HEK293 (cell line): ENCODE data around the gene CC2D1A.

Experiments used
- CTCF ChIA-PET: fragments of 350-600 bp; formaldehyde crosslinking; extraction: SDS; loops from one replicate; lab custom pipeline; 2021; ENCODE audit warnings: antibody characterized with exemption; lab: Yijun Ruan, JAX
- POLR2A ChIA-PET: fragments of 300-600 bp; formaldehyde crosslinking; extraction: SDS; loops from one replicate; lab custom pipeline; 2020; ENCODE audit warnings: antibody characterized with exemption, inconsistent platforms; lab: Yijun Ruan, JAX
- H3K27ac ChIP-seq: fragments of 200-500 bp; sonication (Bioruptor generic); 2 replicates; pipeline ENCODE4 v1.5.1; 2014; ENCODE audit warnings: low read depth, low read length, control low read depth, inconsistent platforms; ENCODE audit errors: extremely low read depth
- H3K36me3 ChIP-seq, 2 experiments: fragments of 200-500 bp in 1 of 2; sonication (Bioruptor generic) in 1 of 2; 1 replicate in 1 of 2; 2 replicates in 1 of 2; pipeline ENCODE4 v1.5.1; 2014 to 2017; ENCODE audit warnings: inconsistent platforms in 2 of 2, low read length in 2 of 2; ENCODE audit not compliant: control insufficient read depth in 2 of 2, insufficient read depth in 1 of 2
- H3K4me1 ChIP-seq: fragments of 200-500 bp; sonication (Bioruptor generic); 2 replicates; pipeline ENCODE4 v1.5.1; 2014; ENCODE audit warnings: mild to moderate bottlenecking, low read length, inconsistent platforms; ENCODE audit not compliant: control insufficient read depth, insufficient read depth
- H3K4me3 ChIP-seq: 2 replicates; pipeline ENCODE4 v1.5.1; 2011; ENCODE audit warnings: low read depth, mild to moderate bottlenecking, control low read depth, low read length, moderate library complexity
- H3K9me3 ChIP-seq: fragments of 200-500 bp; sonication (Bioruptor generic); 2 replicates; pipeline ENCODE4 v1.5.1; 2014; ENCODE audit warnings: low read depth, low read length, inconsistent platforms; ENCODE audit not compliant: control insufficient read depth, insufficient read depth
- KLF9 ChIP-seq: fragments of 450-650 bp; formaldehyde crosslinking; IDR thresholded peaks from 2 replicates; pipeline ENCODE4 v1.5.1; 2016; ENCODE audit warnings: missing biosample characterization, missing genetic modification characterization, low read depth
- PRDM2 ChIP-seq: fragments of 450-650 bp; formaldehyde crosslinking; IDR thresholded peaks from 2 replicates; pipeline ENCODE4 v1.5.1; 2016; ENCODE audit warnings: missing biosample characterization, missing genetic modification characterization, borderline replicate concordance
- TCF7L2 ChIP-seq: IDR thresholded peaks from 2 replicates; pipeline ENCODE4 v1.6.1; 2011; ENCODE audit warnings: low read depth, mild to moderate bottlenecking, inconsistent platforms, low read length, moderate library complexity, borderline replicate concordance
- ZFP3 ChIP-seq: fragments of 450-650 bp; formaldehyde crosslinking; IDR thresholded peaks from 2 replicates; pipeline ENCODE4 v1.5.1; 2016; ENCODE audit warnings: low read depth, missing biosample characterization, missing genetic modification characterization
- ZFP69B ChIP-seq: fragments of 450-650 bp; formaldehyde crosslinking; IDR thresholded peaks from 2 replicates; pipeline ENCODE4 v1.5.1; 2016; ENCODE audit warnings: missing biosample characterization, missing genetic modification characterization
- ZIC2 ChIP-seq: fragments of 450-650 bp; formaldehyde crosslinking; IDR thresholded peaks from 2 replicates; pipeline ENCODE4 v1.5.1; 2016; ENCODE audit warnings: missing biosample characterization, missing genetic modification characterization
- ZNF324 ChIP-seq: fragments of 450-650 bp; formaldehyde crosslinking; IDR thresholded peaks from 2 replicates; pipeline ENCODE4 v1.5.1; 2016; ENCODE audit warnings: missing biosample characterization, missing genetic modification characterization
- ZNF623 ChIP-seq: fragments of 450-650 bp; formaldehyde crosslinking; IDR thresholded peaks from 2 replicates; pipeline ENCODE4 v1.5.1; 2016; ENCODE audit warnings: missing biosample characterization, missing genetic modification characterization
- ZNF654 ChIP-seq: fragments of 450-650 bp; formaldehyde crosslinking; IDR thresholded peaks from 2 replicates; pipeline ENCODE4 v1.5.1; 2016; ENCODE audit warnings: low read depth, missing biosample characterization, missing genetic modification characterization
- ZNF843 ChIP-seq: fragments of 450-650 bp; formaldehyde crosslinking; IDR thresholded peaks from 2 replicates; pipeline ENCODE4 v1.5.1; 2016; ENCODE audit warnings: missing biosample characterization, missing genetic modification characterization
- ZSCAN18 ChIP-seq: fragments of 450-650 bp; formaldehyde crosslinking; IDR thresholded peaks from 2 replicates; pipeline ENCODE4 v1.5.1; 2016; ENCODE audit warnings: missing biosample characterization, missing genetic modification characterization
- TF ChIP-seq, protein P1 (sequence below): fragments of 450-650 bp; formaldehyde crosslinking; IDR thresholded peaks from 2 replicates; pipeline ENCODE4 v1.5.1; 2017; ENCODE audit warnings: missing biosample characterization, missing genetic modification characterization
- TF ChIP-seq, protein P2 (sequence below): fragments of 450-650 bp; formaldehyde crosslinking; IDR thresholded peaks from 2 replicates; pipeline ENCODE4 v1.5.1; 2016; ENCODE audit warnings: missing biosample characterization, missing genetic modification characterization, borderline replicate concordance
- TF ChIP-seq, protein P3 (sequence below): fragments of 450-650 bp; formaldehyde crosslinking; IDR thresholded peaks from 2 replicates; pipeline ENCODE4 v1.5.1; 2016; ENCODE audit warnings: missing biosample characterization, missing genetic modification characterization

CC2D1A gene

DNA sequence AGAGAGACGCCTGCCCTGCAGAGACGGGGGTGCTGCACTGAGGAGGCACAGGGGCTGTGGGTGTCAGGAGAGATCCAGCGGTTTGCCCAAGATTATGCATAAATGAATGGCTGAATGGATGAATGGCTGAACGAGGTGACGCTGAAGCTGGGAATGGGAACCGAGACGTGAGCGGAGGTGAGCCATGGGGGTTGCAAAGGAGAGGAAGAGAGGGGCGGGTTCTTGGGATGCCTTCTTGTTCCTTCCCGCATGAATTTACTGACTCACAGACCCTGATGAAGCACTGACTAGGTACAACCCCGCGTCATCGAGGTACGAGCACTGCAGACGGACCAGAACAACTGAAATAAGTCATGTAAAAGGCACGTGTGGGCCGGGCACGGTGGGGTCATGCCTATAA is 63.0 kb downstream of the CC2D1A start:
- CTCF ChIA-PET = no interaction called here
- Histone ChIP-seq H3K36me3 (peaks cover 32 to 72% of the 10 kb centered on the region in 2 experiments; a peak in 2 of 3 replicates), H3K27ac (no peak overlapping the region), H3K4me3 (no peak overlapping the region), H3K4me1 (peaks cover 3% of the 10 kb centered on the region; the same call in 1 of the 2 replicates), H3K9me3 (no peaks in the 10 kb centered on the region)
- TF ChIP-seq ZFP69B (tag by site-specific recombination) (no peak), ZIC2 (no peak), ZNF623 (tag by site-specific recombination) (no peak), ZNF654 (no peak), ZNF324 (tag by site-specific recombination) (no peak)
- TF ChIP-seq, protein P1, sequence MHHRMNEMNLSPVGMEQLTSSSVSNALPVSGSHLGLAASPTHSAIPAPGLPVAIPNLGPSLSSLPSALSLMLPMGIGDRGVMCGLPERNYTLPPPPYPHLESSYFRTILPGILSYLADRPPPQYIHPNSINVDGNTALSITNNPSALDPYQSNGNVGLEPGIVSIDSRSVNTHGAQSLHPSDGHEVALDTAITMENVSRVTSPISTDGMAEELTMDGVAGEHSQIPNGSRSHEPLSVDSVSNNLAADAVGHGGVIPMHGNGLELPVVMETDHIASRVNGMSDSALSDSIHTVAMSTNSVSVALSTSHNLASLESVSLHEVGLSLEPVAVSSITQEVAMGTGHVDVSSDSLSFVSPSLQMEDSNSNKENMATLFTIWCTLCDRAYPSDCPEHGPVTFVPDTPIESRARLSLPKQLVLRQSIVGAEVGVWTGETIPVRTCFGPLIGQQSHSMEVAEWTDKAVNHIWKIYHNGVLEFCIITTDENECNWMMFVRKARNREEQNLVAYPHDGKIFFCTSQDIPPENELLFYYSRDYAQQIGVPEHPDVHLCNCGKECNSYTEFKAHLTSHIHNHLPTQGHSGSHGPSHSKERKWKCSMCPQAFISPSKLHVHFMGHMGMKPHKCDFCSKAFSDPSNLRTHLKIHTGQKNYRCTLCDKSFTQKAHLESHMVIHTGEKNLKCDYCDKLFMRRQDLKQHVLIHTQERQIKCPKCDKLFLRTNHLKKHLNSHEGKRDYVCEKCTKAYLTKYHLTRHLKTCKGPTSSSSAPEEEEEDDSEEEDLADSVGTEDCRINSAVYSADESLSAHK (tag by site-specific recombination) = no peak
- POLR2A ChIA-PET = no interaction called here

- Histone ChIP-seq H3K27ac (no peak overlapping the region), H3K4me1 (peaks cover 1% of the 10 kb centered on the region), H3K36me3 (peaks cover 32 to 72% of the 10 kb centered on the region in 2 experiments; a peak in 2 of 3 replicates), H3K9me3 (no peaks in the 10 kb centered on the region), H3K4me3 (no peak overlapping the region)
- 0 out of 2 replicates have a peak, but pooled peaks have one; percentile 19 for TF ChIP-seq KLF9
- no peak for TF ChIP-seq PRDM2 (tag by site-specific recombination)
- no peak for TF ChIP-seq TCF7L2
- no peak for TF ChIP-seq ZNF843 (tag by site-specific recombination)
- no peak for TF ChIP-seq ZSCAN18 (tag by site-specific recombination)
- TF ChIP-seq, protein P2, sequence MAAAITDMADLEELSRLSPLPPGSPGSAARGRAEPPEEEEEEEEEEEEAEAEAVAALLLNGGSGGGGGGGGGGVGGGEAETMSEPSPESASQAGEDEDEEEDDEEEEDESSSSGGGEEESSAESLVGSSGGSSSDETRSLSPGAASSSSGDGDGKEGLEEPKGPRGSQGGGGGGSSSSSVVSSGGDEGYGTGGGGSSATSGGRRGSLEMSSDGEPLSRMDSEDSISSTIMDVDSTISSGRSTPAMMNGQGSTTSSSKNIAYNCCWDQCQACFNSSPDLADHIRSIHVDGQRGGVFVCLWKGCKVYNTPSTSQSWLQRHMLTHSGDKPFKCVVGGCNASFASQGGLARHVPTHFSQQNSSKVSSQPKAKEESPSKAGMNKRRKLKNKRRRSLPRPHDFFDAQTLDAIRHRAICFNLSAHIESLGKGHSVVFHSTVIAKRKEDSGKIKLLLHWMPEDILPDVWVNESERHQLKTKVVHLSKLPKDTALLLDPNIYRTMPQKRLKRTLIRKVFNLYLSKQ (tag by site-specific recombination) = no peak
- TF ChIP-seq ZFP3 (tag by site-specific recombination) = no peak
- TF ChIP-seq, protein P3, sequence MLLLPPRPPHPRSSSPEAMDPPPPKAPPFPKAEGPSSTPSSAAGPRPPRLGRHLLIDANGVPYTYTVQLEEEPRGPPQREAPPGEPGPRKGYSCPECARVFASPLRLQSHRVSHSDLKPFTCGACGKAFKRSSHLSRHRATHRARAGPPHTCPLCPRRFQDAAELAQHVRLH (tag by site-specific recombination) = no peak
- CTCF ChIA-PET = interaction anchor here (0.7 kb wide), 1 partner anchor 1052 kb away, joined by 3 read pairs; no protein-coding TSS in a partner anchor
- POLR2A ChIA-PET = interaction anchor here (0.6 to 1.3 kb wide), 4 partner anchors 16 to 149 kb away, joined by 3 to 10 read pairs (median 5); no protein-coding TSS in a partner anchor
These were observed 63.9 kb downstream of the CC2D1A start for GRCh38 chr19:13969897-13970296.
